VCaP (cell line): ENCODE results near the gene HARBI1.

Source experiments
- H3K27ac ChIP-seq: fragments of 450-650 bp; 2 replicates; pipeline ENCODE4 v1.5.1; 2017
- CTCF ChIP-seq: fragments of 450-650 bp; conservative IDR thresholded peaks from 2 replicates; pipeline ENCODE4 v1.5.1; 2017; ENCODE audit warnings: mild to moderate bottlenecking, moderate library complexity

HARBI1 gene

GRCh38 chr11:46617972-46618314 is 916 bp upstream of the HARBI1 start:
- peak; percentile 15 for TF ChIP-seq CTCF

GRCh38 chr11:46616551-46617133 is 385 bp downstream of the HARBI1 start:
- no peak for TF ChIP-seq CTCF
- H3K27ac ChIP-seq = peak overlapping the region; percentile 86

More at GRCh38 chr11:46617972-46618314, 916 bp upstream of the HARBI1 start:
- H3K27ac ChIP-seq = peak overlapping the region; percentile 86

- peak overlapping the region; percentile 86; the same call in 1 of the 2 replicates for H3K27ac ChIP-seq
- no peak for TF ChIP-seq CTCF
Observed at GRCh38 chr11:46615756-46616155, 1.3 kb downstream of the HARBI1 start.

GRCh38 chr11:46612326-46612725 is 4.7 kb downstream of the HARBI1 start:
- H3K27ac ChIP-seq = no peak overlapping the region
- TF ChIP-seq CTCF = no peak

GRCh38 chr11:46611526-46612304 is 5.3 kb downstream of the HARBI1 start:
- no peak overlapping the region for H3K27ac ChIP-seq

GRCh38 chr11:46609386-46609785 is 7.6 kb downstream of the HARBI1 start:
- no peak for TF ChIP-seq CTCF

More at GRCh38 chr11:46611526-46612304, 5.3 kb downstream of the HARBI1 start:
- no peak for TF ChIP-seq CTCF

GRCh38 chr11:46607516-46607915 is 9.5 kb downstream of the HARBI1 start:
- no peak overlapping the region for H3K27ac ChIP-seq
- TF ChIP-seq CTCF = no peak

More at GRCh38 chr11:46609386-46609785, 7.6 kb downstream of the HARBI1 start:
- H3K27ac ChIP-seq = no peak overlapping the region
